OCI-LY7 (cell line): Measurements from ENCODE around the gene PDE8B. TPM values are rescaled to one million over a fixed set of nuclear protein-coding genes. Genes with fewer than 3 reads are reported as not detected.

ENCODE experiments used
- BruUV-seq: library from RNA; stranded (reverse); fragments of 400-500 nt; replicated peaks from 2 replicates; lab custom pipeline; 2021; lab: Mats Ljungman, UMichigan
- CTCF ChIA-PET: fragments of 300-600 bp; sonication (Branson Sonifier 250); formaldehyde crosslinking; loops from one replicate; lab custom pipeline; 2022; ENCODE audit warnings: antibody characterized with exemption; ENCODE audit not compliant: unreplicated experiment; lab: Charles Lee
- POLR2A ChIA-PET: fragments of 300-600 bp; sonication (Branson Sonifier 250); formaldehyde crosslinking; loops from one replicate; lab custom pipeline; 2022; ENCODE audit warnings: antibody characterized with exemption; lab: Charles Lee
- DNase-seq: peaks from one replicate; pipeline ENCODE4 v3.0.0-alpha.2; 2015; ENCODE audit warnings: low spot score
- H2AFZ ChIP-seq: fragments of 200-600 bp; sonication (generic), shearing (Covaris generic); 2 replicates; pipeline ENCODE4 v1.6.1; 2014; ENCODE audit warnings: mild to moderate bottlenecking, antibody characterized with exemption, low read length, moderate library complexity
- H3K27ac ChIP-seq: fragments of 200-600 bp; sonication (generic); 2 replicates; pipeline ENCODE4 v1.5.1; 2014; ENCODE audit warnings: mixed run types, low read depth, mild to moderate bottlenecking, moderate library complexity, low read length, inconsistent platforms; ENCODE audit not compliant: poor library complexity, severe bottlenecking
- H3K36me3 ChIP-seq: fragments of 200-600 bp; sonication (generic); 2 replicates; pipeline ENCODE4 v1.6.1; 2014; ENCODE audit warnings: mild to moderate bottlenecking, antibody characterized with exemption, low read length, moderate library complexity, mixed read lengths; ENCODE audit not compliant: insufficient read depth
- H3K4me1 ChIP-seq: fragments of 200-600 bp; sonication (generic); 2 replicates; pipeline ENCODE4 v1.5.1; 2014; ENCODE audit warnings: mild to moderate bottlenecking, low read length; ENCODE audit not compliant: insufficient read depth, poor library complexity, severe bottlenecking
- H3K4me2 ChIP-seq: fragments of 200-600 bp; sonication (generic); 2 replicates; pipeline ENCODE4 v1.6.1; 2014; ENCODE audit warnings: mild to moderate bottlenecking, low read length
- H3K4me3 ChIP-seq: fragments of 200-600 bp; sonication (generic); 2 replicates; pipeline ENCODE4 v1.5.1; 2014; ENCODE audit warnings: mild to moderate bottlenecking, low read depth, low read length; ENCODE audit not compliant: poor library complexity, severe bottlenecking
- H3K79me2 ChIP-seq: fragments of 200-600 bp; sonication (generic); 2 replicates; pipeline ENCODE4 v1.6.1; 2016; ENCODE audit warnings: low read depth, mild to moderate bottlenecking, low read length, moderate library complexity, mixed read lengths; ENCODE audit not compliant: insufficient read depth
- H3K9me2 ChIP-seq: fragments of 200-600 bp; sonication (generic); 2 replicates; pipeline ENCODE4 v1.6.1; 2016; ENCODE audit warnings: mild to moderate bottlenecking, low read length, mixed read lengths; ENCODE audit not compliant: insufficient read depth
- H3K9me3 ChIP-seq: fragments of 200-600 bp; sonication (generic); 2 replicates; pipeline ENCODE4 v1.6.1; 2014; ENCODE audit warnings: mild to moderate bottlenecking, mixed run types, low read length, mixed read lengths
- H4K20me1 ChIP-seq: fragments of 200-600 bp; sonication (generic); 2 replicates; pipeline ENCODE4 v1.6.1; 2014; ENCODE audit warnings: mild to moderate bottlenecking, antibody characterized with exemption, low read length, moderate library complexity, mixed read lengths; ENCODE audit not compliant: insufficient read depth
- CTCF ChIP-seq: fragments of 200-600 bp; sonication (generic); conservative IDR thresholded peaks from 2 replicates; pipeline ENCODE4 v1.5.1; 2014; ENCODE audit warnings: mild to moderate bottlenecking, antibody characterized with exemption, low read length, moderate library complexity, mixed read lengths
- EZH2phosphoT487 ChIP-seq: fragments of 200-600 bp; sonication (generic); IDR thresholded peaks from 2 replicates; pipeline ENCODE4 v1.6.1; 2018; ENCODE audit warnings: low read depth, borderline replicate concordance, mild to moderate bottlenecking, mixed run types, antibody characterized with exemption, low read length, moderate library complexity, mixed read lengths
- intact Hi-C: fragments of 100-400 bp; cut with micrococcal nuclease; formaldehyde crosslinking; loops from one replicate; pipeline ENCODE4 v1.10.0; 2022; ENCODE audit not compliant: unreplicated experiment
- total RNA-seq, 2 experiments: library from RNA; depleted of rRNA in 1 of 2; stranded (reverse); fragments of >200 nt in 1 of 2; shearing (Covaris generic) in 1 of 2; gene quantifications; 2 replicates each; pipeline ENCODE4 v1.2.3, GENCODE V29; 2014 to 2022

Gene PDE8B
- total RNA-seq, 2 experiments from 2014 or later, result 0.21 to 0.22 TPM

- no peak overlapping the region for H3K4me3 ChIP-seq
- no peak for TF ChIP-seq EZH2phosphoT487
- TF ChIP-seq CTCF, result no peak
- POLR2A ChIA-PET, result interaction anchor here (0.7 kb wide), 1 partner anchor 9 kb away, joined by 3 read pairs; no protein-coding TSS in a partner anchor
- CTCF ChIA-PET, result no interaction called here
- no peaks in the 10 kb centered on the region for H4K20me1 ChIP-seq
- DNase-seq, result no peak
- no peak overlapping the region for H2AFZ ChIP-seq
- H3K27ac ChIP-seq, result no peak overlapping the region
- H3K79me2 ChIP-seq, result no peaks in the 10 kb centered on the region
- intact Hi-C loops, result no loop called here
- H3K9me2 ChIP-seq, result no peaks in the 10 kb centered on the region
- no peaks in the 10 kb centered on the region for H3K36me3 ChIP-seq
- no peaks in the 10 kb centered on the region for H3K9me3 ChIP-seq
- no TSS peak for BruUV-seq
- H3K4me2 ChIP-seq, result no peak overlapping the region
- no peaks in the 10 kb centered on the region for H3K4me1 ChIP-seq
These were observed 100.7 kb downstream of the PDE8B start for GRCh38 chr5:77311214-77311571.

- H3K9me3 ChIP-seq, result no peaks in the 10 kb centered on the region
- ChIA-PET POLR2A (interaction anchor here (0.7 kb wide), 1 partner anchor 26 kb away, joined by 6 read pairs; no protein-coding TSS in a partner anchor), CTCF (no interaction called here)
- H3K79me2 ChIP-seq, result no peaks in the 10 kb centered on the region
- H3K36me3 ChIP-seq, result no peaks in the 10 kb centered on the region
- H3K4me2 ChIP-seq, result no peak overlapping the region
- no TSS peak for BruUV-seq
- no peak for TF ChIP-seq CTCF
- no peak for TF ChIP-seq EZH2phosphoT487
- DNase-seq, result no peak
- H2AFZ ChIP-seq, result no peak overlapping the region
- no peaks in the 10 kb centered on the region for H3K9me2 ChIP-seq
- no peak overlapping the region for H3K27ac ChIP-seq
- intact Hi-C loops, result no loop called here
- no peaks in the 10 kb centered on the region for H3K4me1 ChIP-seq
- no peaks in the 10 kb centered on the region for H4K20me1 ChIP-seq
- H3K4me3 ChIP-seq, result no peak overlapping the region
These were observed 101.9 kb downstream of the PDE8B start for GRCh38 chr5:77312413-77312812.

GRCh38 chr5:77316871-77317661 is 106.6 kb downstream of the PDE8B start:
- no peaks in the 10 kb centered on the region for H3K4me1 ChIP-seq
- H3K36me3 ChIP-seq, result no peaks in the 10 kb centered on the region
- H3K4me2 ChIP-seq, result no peak overlapping the region
- BruUV-seq, result no TSS peak
- ChIA-PET POLR2A (no interaction called here), CTCF (no interaction called here)
- H3K9me3 ChIP-seq, result no peaks in the 10 kb centered on the region
- H3K79me2 ChIP-seq, result no peaks in the 10 kb centered on the region
- H2AFZ ChIP-seq, result no peak overlapping the region
- no peak for DNase-seq
- H3K4me3 ChIP-seq, result no peak overlapping the region
- no peak for TF ChIP-seq EZH2phosphoT487
- no peak for TF ChIP-seq CTCF
- H3K9me2 ChIP-seq, result no peaks in the 10 kb centered on the region
- intact Hi-C loops, result no loop called here
- no peaks in the 10 kb centered on the region for H4K20me1 ChIP-seq
- H3K27ac ChIP-seq, result no peak overlapping the region
